A549 (cell line): ENCODE data around the gene VAMP4. TPM values are rescaled to one million over a fixed set of nuclear protein-coding genes. Genes with fewer than 3 reads are reported as not detected.

Experiments used
- ATAC-seq, 2 experiments: fragments of 200-7000 bp in 1 of 2; fragments of >200 bp in 1 of 2; cut with Nextera tagmentation in 1 of 2; cut with Tn5 transposase in 1 of 2; 3 replicates each; pipeline versions ENCODE4 v1.8.0 to v1.9.1; 2018 to 2020; ENCODE audit warnings: mild to moderate bottlenecking in 1 of 2, moderate library complexity in 1 of 2
- CTCF ChIA-PET: fragments of 300-600 bp; sonication (Branson Sonifier 250); formaldehyde crosslinking; extraction: SDS; loops from one replicate; lab custom pipeline; 2021; ENCODE audit warnings: antibody characterized with exemption, inconsistent platforms; lab: Yijun Ruan, JAX
- POLR2A ChIA-PET: fragments of 350-600 bp; formaldehyde crosslinking; extraction: SDS; loops from one replicate; lab custom pipeline; 2021; ENCODE audit warnings: antibody characterized with exemption, inconsistent platforms; lab: Yijun Ruan, JAX
- DNase-seq, 2 experiments: peaks; one replicate each; pipeline versions ENCODE4 v3.0.0 to v3.0.0-alpha.2; 2011 to 2016; ENCODE audit warnings: low read depth in 1 of 2, low spot score in 1 of 2
- FAIRE-seq: peaks from 2 replicates; lab custom pipeline; 2011; peaks lifted over from hg19 to GRCh38; lab: Jason Lieb, UNC
- H3K27ac ChIP-seq, 2 experiments: fragments of >200 bp; sonication (Bioruptor Twin); formaldehyde crosslinking; 3 replicates each; pipeline ENCODE4 v1.5.1; 2016 to 2017
- H3K4me1 ChIP-seq: fragments of >200 bp; sonication (Bioruptor Twin); formaldehyde crosslinking; 3 replicates; pipeline ENCODE4 v1.6.1; 2016
- H3K4me2 ChIP-seq: fragments of >200 bp; sonication (Bioruptor Twin); formaldehyde crosslinking; 3 replicates; pipeline ENCODE4 v1.6.1; 2016
- H3K4me3 ChIP-seq: fragments of >200 bp; sonication (Bioruptor Twin); formaldehyde crosslinking; 3 replicates; pipeline ENCODE4 v1.5.1; 2016
- H3K9me3 ChIP-seq: fragments of >200 bp; sonication (Bioruptor Twin); formaldehyde crosslinking; 3 replicates; pipeline ENCODE4 v1.6.1; 2016
- BHLHE40 ChIP-seq: IDR thresholded peaks from 2 replicates; pipeline ENCODE4 v1.6.1; 2012; ENCODE audit warnings: low read depth, low read length, inconsistent platforms
- CEBPB ChIP-seq, 2 experiments: fragments of >200 bp in 1 of 2; sonication (Bioruptor Twin) in 1 of 2; formaldehyde crosslinking in 1 of 2; IDR thresholded peaks; 2 replicates each; pipeline ENCODE4 v1.6.1; 2012 to 2016
- CHD2 ChIP-seq: fragments of 150-350 bp; IDR thresholded peaks from 2 replicates; pipeline ENCODE4 v1.6.1; 2014; ENCODE audit warnings: low read length; ENCODE audit not compliant: partially characterized antibody
- EP300 ChIP-seq, 2 experiments: fragments of >200 bp; sonication (Bioruptor Twin); formaldehyde crosslinking; IDR thresholded peaks; 2 replicates in 1 of 2; 3 replicates in 1 of 2; pipeline ENCODE4 v1.6.1; 2016 to 2017
- ESRRA ChIP-seq: fragments of 150-350 bp; IDR thresholded peaks from 2 replicates; pipeline ENCODE4 v1.6.1; 2014; ENCODE audit warnings: mild to moderate bottlenecking, low read length, borderline replicate concordance
- FOSB ChIP-seq: fragments of 250-450 bp; sonication (Bioruptor Pico); IDR thresholded peaks from 2 replicates; pipeline ENCODE4 v1.5.0; 2020; ENCODE audit warnings: mild to moderate bottlenecking, moderate library complexity
- HOXA7 ChIP-seq: fragments of 250-450 bp; sonication (Bioruptor Pico); IDR thresholded peaks from 2 replicates; pipeline ENCODE4 v1.5.0; 2020; ENCODE audit warnings: mild to moderate bottlenecking, moderate library complexity
- HOXB5 ChIP-seq: fragments of 250-450 bp; sonication (Bioruptor Pico); IDR thresholded peaks from 2 replicates; pipeline ENCODE4 v1.5.0; 2020; ENCODE audit warnings: mild to moderate bottlenecking, moderate library complexity
- JUN ChIP-seq, 2 experiments: fragments of >200 bp; sonication (Bioruptor Twin); formaldehyde crosslinking; IDR thresholded peaks; 2 replicates in 1 of 2; 3 replicates in 1 of 2; pipeline ENCODE4 v1.6.1; 2016 to 2017
- MAFK ChIP-seq: fragments of 450-650 bp; IDR thresholded peaks from 2 replicates; pipeline ENCODE4 v1.6.1; 2014; ENCODE audit not compliant: partially characterized antibody
- NR3C1 ChIP-seq: fragments of >200 bp; sonication (Bioruptor Twin); formaldehyde crosslinking; IDR thresholded peaks from 3 replicates; pipeline ENCODE4 v1.6.1; 2017
- PHF8 ChIP-seq: fragments of 200-600 bp; sonication (generic); IDR thresholded peaks from 2 replicates; pipeline ENCODE4 v1.6.1; 2016; ENCODE audit warnings: low read depth, mild to moderate bottlenecking, antibody characterized with exemption, moderate library complexity, borderline replicate concordance
- POLR2A ChIP-seq: IDR thresholded peaks from 2 replicates; pipeline ENCODE4 v1.6.1; 2012; ENCODE audit warnings: mild to moderate bottlenecking, low read length
- RAD21 ChIP-seq, 2 experiments: fragments of >200 bp in 1 of 2; sonication (Bioruptor Twin) in 1 of 2; formaldehyde crosslinking in 1 of 2; IDR thresholded peaks in 1 of 2; conservative IDR thresholded peaks in 1 of 2; 2 replicates in 1 of 2; 3 replicates in 1 of 2; pipeline ENCODE4 v1.6.1; 2012 to 2018; ENCODE audit warnings: inconsistent platforms in 1 of 2
- RFX5 ChIP-seq: fragments of 450-650 bp; IDR thresholded peaks from 2 replicates; pipeline ENCODE4 v1.7.1; 2014; ENCODE audit warnings: antibody characterized with exemption, mild to moderate bottlenecking, moderate library complexity
- RNF2 ChIP-seq: fragments of 200-600 bp; sonication (generic); IDR thresholded peaks from 2 replicates; pipeline ENCODE4 v1.6.1; 2016; ENCODE audit warnings: low read depth, mild to moderate bottlenecking, antibody characterized with exemption, moderate library complexity, borderline replicate concordance
- SREBF2 ChIP-seq: fragments of 450-650 bp; IDR thresholded peaks from 2 replicates; pipeline ENCODE4 v1.6.1; 2014; ENCODE audit warnings: mild to moderate bottlenecking, moderate library complexity
- ZC3H11A ChIP-seq: fragments of 450-650 bp; IDR thresholded peaks from 2 replicates; pipeline ENCODE4 v1.6.1; 2014; ENCODE audit warnings: antibody characterized with exemption, mild to moderate bottlenecking
- ZFP36 ChIP-seq: fragments of 450-650 bp; IDR thresholded peaks from 2 replicates; pipeline ENCODE4 v1.6.1; 2014; ENCODE audit warnings: borderline replicate concordance; ENCODE audit not compliant: partially characterized antibody
- WGBS: methylation state at CpG from one replicate; pipeline ENCODE4 v1.1.6; 2017; ENCODE audit errors: missing lambda C conversion rate; 5-methylcytosine and 5-hydroxymethylcytosine counted together
- polyA plus RNA-seq, 4 experiments: library from polyadenylated mRNA; depleted of rRNA in 3 of 4; stranded (reverse); fragments of >200 nt; fragmentation: RNase III in 1 of 4; extraction: RNeasy Plus Mini Kit Qiagen cat#74134 plus additional on column Dnase treatment in 1 of 4; gene quantifications; 2 replicates in 3 of 4; 3 replicates in 1 of 4; pipeline ENCODE4 v1.2.3, GENCODE V29; 2011 to 2017
- TF ChIP-seq, protein P1 (sequence below): fragments of >200 bp; sonication (Bioruptor Twin); formaldehyde crosslinking; IDR thresholded peaks from 3 replicates; pipeline ENCODE4 v1.5.1; 2016
- TF ChIP-seq, protein P2 (sequence below): fragments of 150-350 bp; IDR thresholded peaks from 2 replicates; pipeline ENCODE4 v1.6.1; 2014; ENCODE audit warnings: low read depth, mild to moderate bottlenecking, low read length

VAMP4 gene
- polyA plus RNA-seq, 2 of the 4 experiments (the other 2 are of a cell fraction): 4.3 to 9.3 TPM

DNA sequence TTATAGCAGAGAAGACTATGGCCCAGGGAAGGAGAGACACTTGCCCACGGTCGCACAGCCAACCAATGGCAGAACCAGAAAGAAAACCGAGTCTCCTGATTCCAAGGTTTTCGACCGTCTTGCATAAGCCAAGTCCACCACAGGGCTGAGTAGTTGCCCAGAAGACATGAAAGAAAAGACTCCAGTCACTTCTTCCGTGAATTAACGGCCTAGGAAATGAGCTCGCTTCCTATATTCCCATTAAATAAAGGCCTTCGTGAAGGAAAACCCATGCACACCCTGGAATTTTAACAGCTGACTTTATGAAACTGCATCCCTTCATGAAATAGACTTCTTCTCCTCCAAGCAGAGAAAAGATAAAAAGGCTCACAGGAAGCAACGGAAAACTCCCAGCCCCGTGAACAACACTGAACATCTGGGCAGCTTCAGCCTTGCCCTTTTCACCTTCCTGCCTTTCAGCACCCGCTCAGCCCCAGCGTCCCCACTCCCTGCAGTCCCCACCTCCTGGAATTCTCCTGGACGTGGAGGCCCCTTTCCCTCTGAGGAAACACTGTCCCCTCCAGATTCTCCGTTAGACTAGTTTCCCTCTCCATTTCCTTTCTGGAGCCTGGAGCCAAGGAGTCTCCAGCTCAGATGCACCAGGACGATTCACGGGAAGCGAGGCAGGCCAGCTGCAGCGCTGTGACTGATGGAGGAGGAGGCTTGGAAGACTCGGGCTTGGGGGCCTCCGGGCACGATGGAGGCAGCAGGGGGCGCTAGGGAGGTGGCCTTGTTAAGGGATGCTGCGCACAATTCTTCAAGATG lies 86.7 kb downstream of the VAMP4 start:
- 68% methylated on average over 24 of the region's 24 CpGs for WGBS
- TF ChIP-seq RAD21 (conservative IDR thresholded peaks at IDR 0.05 in 1 of 2, IDR thresholded peaks at IDR 0.05 in 1 of 2) (peak in 1 of 2 experiments; percentile 35; a peak in 2 of 5 replicates), CEBPB (IDR thresholded peaks at IDR 0.05) (no peak), HOXA7 (CRISPR knock-in tag) (no peak)
- TF ChIP-seq, protein P1, sequence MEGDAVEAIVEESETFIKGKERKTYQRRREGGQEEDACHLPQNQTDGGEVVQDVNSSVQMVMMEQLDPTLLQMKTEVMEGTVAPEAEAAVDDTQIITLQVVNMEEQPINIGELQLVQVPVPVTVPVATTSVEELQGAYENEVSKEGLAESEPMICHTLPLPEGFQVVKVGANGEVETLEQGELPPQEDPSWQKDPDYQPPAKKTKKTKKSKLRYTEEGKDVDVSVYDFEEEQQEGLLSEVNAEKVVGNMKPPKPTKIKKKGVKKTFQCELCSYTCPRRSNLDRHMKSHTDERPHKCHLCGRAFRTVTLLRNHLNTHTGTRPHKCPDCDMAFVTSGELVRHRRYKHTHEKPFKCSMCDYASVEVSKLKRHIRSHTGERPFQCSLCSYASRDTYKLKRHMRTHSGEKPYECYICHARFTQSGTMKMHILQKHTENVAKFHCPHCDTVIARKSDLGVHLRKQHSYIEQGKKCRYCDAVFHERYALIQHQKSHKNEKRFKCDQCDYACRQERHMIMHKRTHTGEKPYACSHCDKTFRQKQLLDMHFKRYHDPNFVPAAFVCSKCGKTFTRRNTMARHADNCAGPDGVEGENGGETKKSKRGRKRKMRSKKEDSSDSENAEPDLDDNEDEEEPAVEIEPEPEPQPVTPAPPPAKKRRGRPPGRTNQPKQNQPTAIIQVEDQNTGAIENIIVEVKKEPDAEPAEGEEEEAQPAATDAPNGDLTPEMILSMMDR: peak; percentile 38; the same call in 2 of the 3 replicates
- CTCF ChIA-PET: interaction anchor here (0.5 to 6.6 kb wide), 9 partner anchors 8 to 326 kb away, joined by 3 to 48 read pairs (median 3); no protein-coding TSS in a partner anchor
- no peak overlapping the region for H3K4me3 ChIP-seq
- ATAC-seq: peak; percentile 44 to 88; a peak in 4 of 6 replicates
- H3K27ac ChIP-seq: no peak overlapping the region
- POLR2A ChIA-PET: no interaction called here
- DNase-seq: peak; percentile 18 to 57
- no peaks in the 10 kb centered on the region for H3K9me3 ChIP-seq
- no peak for FAIRE-seq
- H3K4me1 ChIP-seq: peaks cover 16% of the 10 kb centered on the region; the same call in 2 of the 3 replicates
- 0 out of 3 replicates have a peak overlapping the region, but pooled peaks have one; percentile 21 for H3K4me2 ChIP-seq

DNA sequence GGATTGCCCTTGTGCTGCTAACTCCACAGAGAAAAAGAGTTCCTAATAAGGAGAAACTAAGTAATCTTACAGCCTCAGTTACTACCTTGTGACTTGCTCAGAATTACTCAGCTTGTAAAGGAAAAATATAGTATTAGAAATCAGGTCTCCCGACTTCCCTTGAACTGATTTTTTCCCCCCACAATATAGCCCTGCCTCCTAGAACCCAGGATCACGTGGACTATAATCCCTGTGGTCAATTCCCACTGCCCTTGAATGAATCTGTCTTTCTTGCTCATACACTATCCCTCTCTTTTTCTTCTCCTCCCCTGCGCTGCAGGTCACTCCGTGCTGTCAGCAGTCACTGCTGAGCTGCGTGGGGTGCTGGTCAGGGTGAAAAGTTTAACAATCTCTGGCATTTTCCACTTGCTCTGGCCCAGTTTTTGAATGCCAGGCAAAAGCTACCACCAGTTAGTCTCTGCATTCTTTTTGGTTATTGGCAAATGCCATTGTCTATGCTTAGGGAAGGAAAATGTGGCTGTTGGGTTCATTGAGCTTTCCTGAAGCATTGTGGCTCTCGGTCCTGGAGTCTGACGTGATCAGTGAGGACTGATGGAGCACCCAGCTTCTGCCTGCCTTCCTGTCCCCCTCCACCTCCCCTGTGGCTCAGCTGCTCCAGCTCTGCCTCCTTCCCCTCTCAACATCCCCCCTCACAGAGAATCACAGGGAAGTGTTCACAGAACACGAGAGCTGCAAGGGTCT lies 87.5 kb downstream of the VAMP4 start:
- Histone ChIP-seq H3K27ac (no peak overlapping the region), H3K4me2 (peak overlapping the region; percentile 11; the same call in 2 of the 3 replicates), H3K4me1 (peaks cover 16% of the 10 kb centered on the region; the same call in 2 of the 3 replicates), H3K4me3 (no peak overlapping the region), H3K9me3 (no peaks in the 10 kb centered on the region)
- peak in 1 of 2 experiments; percentile 13; a peak in 3 of 6 replicates for ATAC-seq
- WGBS: 72% methylated on average over 8 of the region's 8 CpGs
- CTCF ChIA-PET: interaction anchor here (0.5 to 6.6 kb wide), 7 partner anchors 8 to 71 kb away, joined by 3 to 48 read pairs (median 4); no protein-coding TSS in a partner anchor
- FAIRE-seq: no peak
- POLR2A ChIA-PET: no interaction called here
- DNase-seq: no peak
- TF ChIP-seq BHLHE40 (no peak), HOXA7 (CRISPR knock-in tag) (no peak), MAFK (no peak), ESRRA (no peak), RNF2 (no peak), RFX5 (no peak), NR3C1 (no peak), PHF8 (no peak), EP300 (IDR thresholded peaks at IDR 0.05) (no peak), FOSB (CRISPR knock-in tag) (no peak), HOXB5 (CRISPR knock-in tag) (no peak), POLR2A (no peak), ZC3H11A (no peak), JUN (IDR thresholded peaks at IDR 0.05) (no peak), ZFP36 (no peak), CHD2 (no peak), SREBF2 (no peak)
- TF ChIP-seq, protein P1: no peak
- TF ChIP-seq, protein P2, sequence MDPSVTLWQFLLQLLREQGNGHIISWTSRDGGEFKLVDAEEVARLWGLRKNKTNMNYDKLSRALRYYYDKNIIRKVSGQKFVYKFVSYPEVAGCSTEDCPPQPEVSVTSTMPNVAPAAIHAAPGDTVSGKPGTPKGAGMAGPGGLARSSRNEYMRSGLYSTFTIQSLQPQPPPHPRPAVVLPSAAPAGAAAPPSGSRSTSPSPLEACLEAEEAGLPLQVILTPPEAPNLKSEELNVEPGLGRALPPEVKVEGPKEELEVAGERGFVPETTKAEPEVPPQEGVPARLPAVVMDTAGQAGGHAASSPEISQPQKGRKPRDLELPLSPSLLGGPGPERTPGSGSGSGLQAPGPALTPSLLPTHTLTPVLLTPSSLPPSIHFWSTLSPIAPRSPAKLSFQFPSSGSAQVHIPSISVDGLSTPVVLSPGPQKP: no peak
- TF ChIP-seq, all 56 proteins: peak for 0
